WTC11 (cell line): ENCODE data around the gene ST3GAL5. TPM values are rescaled to one million over a fixed set of nuclear protein-coding genes. Genes with fewer than 3 reads are reported as not detected.

Experiments
- ATAC-seq: fragments of 200-7000 bp; cut with Tn5 transposase; 2 replicates; pipeline ENCODE4 v1.10.0; 2021; ENCODE audit warnings: mild to moderate bottlenecking, moderate library complexity
- CTCF ChIA-PET: fragments of 300-600 bp; sonication (Branson Sonifier 250); formaldehyde crosslinking; loops from one replicate; lab custom pipeline; 2021; ENCODE audit warnings: antibody characterized with exemption; lab: Charles Lee
- POLR2A ChIA-PET: fragments of 350-600 bp; sonication (Branson Sonifier 250); formaldehyde crosslinking; loops from one replicate; lab custom pipeline; 2021; ENCODE audit warnings: antibody characterized with exemption; lab: Charles Lee
- DNase-seq: peaks from one replicate; pipeline ENCODE4 v3.0.0; 2021; ENCODE audit warnings: low spot score
- H3K27ac Mint-ChIP-seq: 2 replicates; pipeline ENCODE4 v1.8.0; 2021; ENCODE audit warnings: mixed read lengths
- H3K27me3 Mint-ChIP-seq: 2 replicates; pipeline ENCODE4 v1.8.0; 2021; ENCODE audit warnings: low read depth, mild to moderate bottlenecking, moderate library complexity, mixed read lengths
- H3K36me3 Mint-ChIP-seq: 2 replicates; pipeline ENCODE4 v1.8.0; 2021; ENCODE audit warnings: mixed read lengths
- H3K4me1 Mint-ChIP-seq: 2 replicates; pipeline ENCODE4 v1.8.0; 2022; ENCODE audit warnings: mixed read lengths
- H3K4me3 Mint-ChIP-seq: 2 replicates; pipeline ENCODE4 v1.8.0; 2021; ENCODE audit warnings: mild to moderate bottlenecking, moderate library complexity, mixed read lengths
- H3K9me3 Mint-ChIP-seq: 2 replicates; pipeline ENCODE4 v1.8.0; 2021; ENCODE audit warnings: mixed read lengths
- ARID4B ChIP-seq: sonication (generic); formaldehyde crosslinking; IDR thresholded peaks from 2 replicates; pipeline ENCODE4 v1.8.0; 2023; ENCODE audit warnings: missing genetic modification reagents, mild to moderate bottlenecking, borderline replicate concordance
- ATF3 ChIP-seq: sonication (generic); formaldehyde crosslinking; conservative IDR thresholded peaks from 2 replicates; pipeline ENCODE4 v1.8.1; 2022; ENCODE audit warnings: mild to moderate bottlenecking, missing genetic modification reagents
- CBFB ChIP-seq: sonication (generic); formaldehyde crosslinking; IDR thresholded peaks from 2 replicates; pipeline ENCODE4 v1.8.1; 2022; ENCODE audit warnings: mild to moderate bottlenecking, low read depth, missing genetic modification reagents
- CREB1 ChIP-seq: sonication (generic); formaldehyde crosslinking; IDR thresholded peaks from 2 replicates; pipeline ENCODE4 v1.8.0; 2023; ENCODE audit warnings: mild to moderate bottlenecking, missing genetic modification reagents
- FOXJ3 ChIP-seq: sonication (generic); formaldehyde crosslinking; IDR thresholded peaks from 2 replicates; pipeline ENCODE4 v1.9.0; 2021; ENCODE audit warnings: missing genetic modification reagents, mild to moderate bottlenecking, borderline replicate concordance
- FOXP4 ChIP-seq: sonication (generic); formaldehyde crosslinking; IDR thresholded peaks from 2 replicates; pipeline ENCODE4 v1.8.0; 2022; ENCODE audit warnings: mild to moderate bottlenecking, missing genetic modification reagents
- HMGXB4 ChIP-seq: sonication (generic); formaldehyde crosslinking; IDR thresholded peaks from 2 replicates; pipeline ENCODE4 v1.8.1; 2023; ENCODE audit warnings: mild to moderate bottlenecking, moderate library complexity, missing genetic modification reagents
- JAZF1 ChIP-seq: fragments of 250-450 bp; sonication (Bioruptor Pico); IDR thresholded peaks from 2 replicates; pipeline ENCODE4 v1.9.0; 2021; ENCODE audit warnings: moderate library complexity, mild to moderate bottlenecking, inconsistent platforms
- MLX ChIP-seq: sonication (generic); formaldehyde crosslinking; IDR thresholded peaks from 2 replicates; pipeline ENCODE4 v1.8.1; 2023; ENCODE audit warnings: mild to moderate bottlenecking, missing genetic modification reagents, moderate library complexity
- MXD4 ChIP-seq: fragments of 250-450 bp; sonication (Bioruptor Pico); IDR thresholded peaks from 2 replicates; pipeline ENCODE4 v1.8.0; 2021; ENCODE audit warnings: mild to moderate bottlenecking, moderate library complexity, borderline replicate concordance
- OVOL2 ChIP-seq: fragments of 250-450 bp; sonication (Bioruptor Pico); IDR thresholded peaks from 2 replicates; pipeline ENCODE4 v1.9.0; 2021; ENCODE audit warnings: mild to moderate bottlenecking, borderline replicate concordance
- PREB ChIP-seq: sonication (generic); formaldehyde crosslinking; IDR thresholded peaks from 2 replicates; pipeline ENCODE4 v1.8.1; 2022; ENCODE audit warnings: mild to moderate bottlenecking, missing genetic modification reagents, moderate library complexity, borderline replicate concordance
- USF2 ChIP-seq: sonication (generic); formaldehyde crosslinking; IDR thresholded peaks from 2 replicates; pipeline ENCODE4 v1.8.1; 2023; ENCODE audit warnings: mild to moderate bottlenecking, missing genetic modification reagents, moderate library complexity
- ZBTB21 ChIP-seq: sonication (generic); formaldehyde crosslinking; IDR thresholded peaks from 2 replicates; pipeline ENCODE4 v1.8.1; 2023; ENCODE audit warnings: mild to moderate bottlenecking, missing genetic modification reagents, borderline replicate concordance
- ZNF138 ChIP-seq: sonication (generic); formaldehyde crosslinking; conservative IDR thresholded peaks from 2 replicates; pipeline ENCODE4 v1.8.1; 2022; ENCODE audit warnings: mild to moderate bottlenecking, moderate library complexity, missing genetic modification reagents
- ZNF423 ChIP-seq: fragments of 250-450 bp; sonication (Bioruptor Pico); IDR thresholded peaks from 2 replicates; pipeline ENCODE4 v2.1.2; 2022; ENCODE audit warnings: mild to moderate bottlenecking, moderate library complexity
- ZNF512 ChIP-seq: sonication (generic); formaldehyde crosslinking; IDR thresholded peaks from 2 replicates; pipeline ENCODE4 v1.8.1; 2022; ENCODE audit warnings: missing genetic modification reagents, borderline replicate concordance
- ZNF671 ChIP-seq: fragments of 250-450 bp; sonication (Bioruptor Pico); IDR thresholded peaks from 2 replicates; pipeline ENCODE4 v1.8.0; 2021; ENCODE audit warnings: mild to moderate bottlenecking
- ZSCAN18 ChIP-seq: fragments of 250-450 bp; sonication (Bioruptor Pico); IDR thresholded peaks from 2 replicates; pipeline ENCODE4 v2.1.2; 2022; ENCODE audit warnings: mild to moderate bottlenecking, moderate library complexity
- total RNA-seq: library from RNA; stranded (reverse); gene quantifications from 3 replicates; pipeline ENCODE4 v1.2.3, GENCODE V29; 2021

The ST3GAL5 gene
- total RNA-seq, 1 experiment from 2014 or later = 5.9 TPM

- TF ChIP-seq ZNF512 (CRISPR knock-in tag) = no peak
Observed at GRCh38 chr2:85834466-85834865, 54.3 kb downstream of the ST3GAL5 start (continued).

- ChIA-PET CTCF (no interaction called here), POLR2A (no interaction called here)
- H3K27me3 Mint-ChIP-seq = no peaks in the 10 kb centered on the region
- no peak for TF ChIP-seq MLX (CRISPR knock-in tag)
- no peak for TF ChIP-seq ZSCAN18
- no peak for TF ChIP-seq ZNF671 (CRISPR knock-in tag)
- no peak for TF ChIP-seq ARID4B (CRISPR knock-in tag)
- TF ChIP-seq JAZF1 (CRISPR knock-in tag) = no peak
- peaks cover 5% of the 10 kb centered on the region for H3K9me3 Mint-ChIP-seq
- peaks cover 13% of the 10 kb centered on the region for H3K4me1 Mint-ChIP-seq
- no peaks in the 10 kb centered on the region for H3K36me3 Mint-ChIP-seq
- DNase-seq (no peak), ATAC-seq (no peak)
- no peak overlapping the region for H3K4me3 Mint-ChIP-seq
- no peak overlapping the region for H3K27ac Mint-ChIP-seq
Observed at GRCh38 chr2:85831735-85832134, 57.1 kb downstream of the ST3GAL5 start.

- Mint-ChIP-seq H3K36me3 (no peaks in the 10 kb centered on the region), H3K4me1 (peaks cover 13% of the 10 kb centered on the region), H3K27me3 (no peaks in the 10 kb centered on the region), H3K27ac (no peak overlapping the region), H3K9me3 (peaks cover 4% of the 10 kb centered on the region), H3K4me3 (no peak overlapping the region)
- ChIA-PET POLR2A (no interaction called here), CTCF (interaction anchor here (1.5 kb wide), 1 partner anchor 59 kb away, joined by 4 read pairs; the partner anchor contains the start of gene ST3GAL5)
- TF ChIP-seq FOXP4 (CRISPR knock-in tag) (no peak), MXD4 (CRISPR knock-in tag) (no peak), ATF3 (no peak), USF2 (CRISPR knock-in tag) (no peak), CBFB (CRISPR knock-in tag) (no peak), CREB1 (CRISPR knock-in tag) (no peak), PREB (CRISPR knock-in tag) (no peak), ZNF138 (no peak), ZNF423 (CRISPR knock-in tag) (no peak), OVOL2 (no peak), FOXJ3 (CRISPR knock-in tag) (no peak), ZBTB21 (CRISPR knock-in tag) (no peak), HMGXB4 (no peak)
- ATAC-seq (no peak), DNase-seq (no peak)
Observed at GRCh38 chr2:85830645-85831044, 58.1 kb downstream of the ST3GAL5 start.
